HTR-8/SVneo (cell line): ENCODE results near the gene INSL6.
"Not testable (repeated sequence)": the region's sequence is repeated elsewhere in the genome, so short reads cannot be mapped to it uniquely, and the experiment has no call there.

Experiments
- DNase-seq: peaks from one replicate; pipeline ENCODE4 v3.0.0; 2011; ENCODE audit warnings: low spot score, mixed read lengths; ENCODE audit not compliant: insufficient read length
- FAIRE-seq: peaks from 2 replicates; lab custom pipeline; 2011; peaks lifted over from hg19 to GRCh38; lab: Jason Lieb, UNC

The INSL6 gene, protein sequence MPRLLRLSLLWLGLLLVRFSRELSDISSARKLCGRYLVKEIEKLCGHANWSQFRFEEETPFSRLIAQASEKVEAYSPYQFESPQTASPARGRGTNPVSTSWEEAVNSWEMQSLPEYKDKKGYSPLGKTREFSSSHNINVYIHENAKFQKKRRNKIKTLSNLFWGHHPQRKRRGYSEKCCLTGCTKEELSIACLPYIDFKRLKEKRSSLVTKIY

GRCh38 chr9:5185220-5185840 lies at the start of gene INSL6:
INSL6 (minus strand) TSS chr9:5185639; CDS start chr9:5185602, 37 bp downstream.
- FAIRE-seq (no peak), DNase-seq (no peak)

DNA sequence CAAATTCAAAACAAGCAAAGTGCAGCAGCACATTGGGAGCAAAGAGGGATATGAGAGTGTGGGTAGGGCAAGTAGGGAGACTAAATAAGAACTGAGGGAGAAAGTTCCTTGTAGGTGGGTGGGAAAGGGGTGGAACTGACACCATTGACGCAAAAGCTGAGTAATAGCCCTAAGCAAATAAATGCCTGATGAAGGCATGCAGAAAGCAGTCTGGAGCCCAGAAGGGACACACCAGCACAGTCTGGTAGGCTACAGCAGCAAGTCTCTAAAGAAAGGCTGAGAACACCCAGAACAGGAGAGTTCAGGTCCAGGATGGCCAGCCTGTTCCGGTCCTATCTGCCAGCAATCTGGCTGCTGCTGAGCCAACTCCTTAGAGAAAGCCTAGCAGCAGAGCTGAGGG lies 45.8 kb upstream of the INSL6 start, which contains the start of gene INSL4:
Gene INSL4, plus strand, starts transcription at position 208 of the 400 bp plus-strand sequence. Its CDS starts 105 bp downstream, at position 313.
- FAIRE-seq (no peak), DNase-seq (no peak)

GRCh38 chr9:5230554-5230953 lies 45.1 kb upstream of the INSL6 start:
- FAIRE-seq (no peak), DNase-seq (no peak)

DNA sequence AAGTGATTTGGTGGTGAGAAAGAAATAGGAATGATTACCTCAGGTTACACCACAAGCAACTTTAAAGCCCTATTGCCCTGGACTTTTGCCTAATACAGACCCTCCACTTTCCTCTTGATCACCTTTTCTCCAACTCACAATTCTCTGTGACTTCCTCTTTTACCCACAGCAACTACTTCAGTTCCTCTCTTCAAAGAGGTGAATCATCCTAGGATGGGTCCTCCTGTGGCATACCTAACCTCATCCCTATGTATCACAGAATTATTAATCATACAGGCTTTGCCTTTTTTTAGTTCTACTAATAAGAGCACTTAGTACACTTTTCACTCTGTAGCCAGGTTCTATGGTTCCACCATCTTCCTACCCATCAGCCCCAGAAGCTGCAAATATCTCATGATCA lies 19.6 kb upstream of the INSL6 start:
- DNase-seq (no peak), FAIRE-seq (no peak)

GRCh38 chr9:5195463-5195862 lies 10.0 kb upstream of the INSL6 start:
- no peak for FAIRE-seq
- DNase-seq, result no peak

- DNase-seq, result no peak
- no peak for FAIRE-seq
Observed at GRCh38 chr9:5193345-5193744, 7.9 kb upstream of the INSL6 start.

DNA sequence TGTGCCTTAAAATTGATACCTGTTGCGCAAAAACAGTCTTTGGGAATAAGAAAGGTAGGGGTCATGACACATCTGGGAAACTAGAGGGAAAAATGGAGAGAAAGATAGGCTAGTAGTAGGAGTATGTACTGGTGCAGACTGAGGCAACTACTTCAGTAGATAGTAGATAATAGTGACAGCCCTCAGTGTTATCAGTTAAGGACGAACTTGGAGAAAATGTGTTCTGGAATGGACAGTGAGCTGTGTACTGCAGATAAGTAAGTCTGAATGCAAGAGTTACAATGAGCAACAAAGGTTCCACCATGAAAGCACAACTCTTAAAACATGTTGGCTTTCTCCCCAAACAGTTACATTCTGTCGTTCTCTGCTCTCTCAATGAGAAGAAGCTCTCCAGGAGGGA lies 6.5 kb upstream of the INSL6 start:
- DNase-seq, result no peak
- FAIRE-seq, result no peak

DNA sequence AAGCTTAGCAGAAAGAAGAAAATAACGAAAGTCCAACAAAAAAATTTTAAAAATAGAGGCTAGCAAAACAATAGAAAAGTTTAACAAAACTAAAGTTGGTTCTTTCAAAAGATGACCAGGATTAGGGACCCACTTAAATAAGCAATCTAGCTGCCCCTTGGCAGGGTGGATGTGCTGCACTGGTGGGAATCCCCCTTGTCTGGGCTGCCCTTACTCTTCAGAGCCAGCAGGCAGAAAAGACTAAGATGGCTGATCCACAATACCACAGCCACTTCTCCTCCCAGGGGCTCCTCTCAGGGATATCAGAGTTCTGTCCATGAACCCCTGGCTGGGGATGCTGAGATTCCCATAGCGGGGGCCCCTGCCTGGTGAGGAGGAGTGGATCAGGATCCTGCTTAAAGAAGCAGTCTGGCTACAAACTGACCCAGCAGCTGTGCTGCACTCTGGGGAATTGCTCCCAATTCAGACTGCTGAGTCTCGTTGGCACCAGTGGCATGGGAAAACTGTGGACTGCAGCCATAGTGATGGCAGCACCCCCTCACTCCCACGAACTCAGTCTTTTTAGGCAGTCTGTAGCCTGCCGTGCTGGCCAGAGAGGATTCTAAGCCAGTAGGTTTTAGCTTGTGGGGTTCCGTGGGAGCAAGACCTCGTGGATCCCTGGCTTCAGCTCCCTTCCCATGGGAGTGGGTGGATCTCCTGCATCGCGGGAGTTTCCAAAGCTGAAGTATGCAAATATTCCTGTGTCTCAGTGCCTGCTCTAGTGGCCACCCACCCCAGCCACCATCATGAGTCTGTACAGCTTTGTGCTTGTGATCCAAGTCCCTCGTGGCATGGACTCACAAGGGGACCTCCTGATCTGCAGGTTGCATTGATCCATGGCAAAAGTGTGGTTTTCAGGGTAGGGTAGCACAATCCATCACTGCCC lies 2.9 kb upstream of the INSL6 start:
- no peak for DNase-seq
- FAIRE-seq, result no peak

GRCh38 chr9:5186416-5187169 lies 1.2 kb upstream of the INSL6 start:
- DNase-seq, result peak; percentile 71
- peak; percentile 46 for FAIRE-seq

- FAIRE-seq (no peak), DNase-seq (no peak)
Observed at GRCh38 chr9:5184776-5185175, 663 bp downstream of the INSL6 start.

DNA sequence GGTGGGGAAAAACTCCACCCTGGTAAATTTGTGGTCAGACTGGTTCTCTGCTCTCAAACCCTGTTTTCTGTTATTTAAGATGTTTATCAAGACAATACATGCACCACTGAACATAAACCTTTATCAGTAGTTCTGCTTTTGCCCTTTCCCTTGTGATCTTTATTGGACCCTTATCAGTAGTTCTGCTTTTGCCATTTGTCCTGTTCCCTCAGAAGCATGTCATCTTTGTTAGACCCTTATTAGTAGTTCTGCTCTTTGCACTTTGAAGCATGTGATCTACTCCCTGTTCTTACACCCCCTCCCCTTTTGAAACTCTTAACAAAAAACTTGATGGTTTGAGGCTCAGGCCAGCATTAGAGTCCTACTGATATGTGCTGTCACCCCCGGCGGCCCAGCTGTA lies 4.8 kb downstream of the INSL6 start:
- FAIRE-seq, DNase-seq: not testable (repeated sequence)

GRCh38 chr9:5178126-5178805 lies 7.2 kb downstream of the INSL6 start:
- FAIRE-seq (no peak), DNase-seq (no peak)

- DNase-seq (no peak), FAIRE-seq (no peak)
Observed at GRCh38 chr9:5146241-5146640, 39.2 kb downstream of the INSL6 start.

GRCh38 chr9:5144217-5144616 lies 41.2 kb downstream of the INSL6 start:
- FAIRE-seq (no peak), DNase-seq (no peak)

DNA sequence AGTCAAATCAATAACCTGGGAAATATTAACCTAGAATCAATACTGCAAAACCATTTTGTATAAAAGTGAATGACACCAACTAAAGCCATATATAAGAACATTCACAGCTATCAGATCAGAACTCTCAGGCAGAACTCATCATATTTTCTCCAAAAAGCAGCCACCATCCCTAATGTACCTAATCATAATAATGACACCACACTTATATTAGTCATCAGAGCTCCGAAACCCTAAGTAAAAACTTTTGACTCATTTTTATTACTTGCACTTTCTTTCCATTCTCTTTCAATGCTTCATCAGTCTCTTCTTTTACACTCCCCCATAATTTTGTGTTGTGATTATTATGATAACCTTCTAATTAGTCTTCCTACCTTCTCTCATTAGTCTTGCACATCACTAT lies 45.3 kb downstream of the INSL6 start:
- no peak for DNase-seq
- no peak for FAIRE-seq

GRCh38 chr9:5122516-5122915 lies 62.9 kb downstream of the INSL6 start:
- no peak for FAIRE-seq
- no peak for DNase-seq

- FAIRE-seq, result no peak
Observed at GRCh38 chr9:5122116-5122515, 63.3 kb downstream of the INSL6 start.

DNA sequence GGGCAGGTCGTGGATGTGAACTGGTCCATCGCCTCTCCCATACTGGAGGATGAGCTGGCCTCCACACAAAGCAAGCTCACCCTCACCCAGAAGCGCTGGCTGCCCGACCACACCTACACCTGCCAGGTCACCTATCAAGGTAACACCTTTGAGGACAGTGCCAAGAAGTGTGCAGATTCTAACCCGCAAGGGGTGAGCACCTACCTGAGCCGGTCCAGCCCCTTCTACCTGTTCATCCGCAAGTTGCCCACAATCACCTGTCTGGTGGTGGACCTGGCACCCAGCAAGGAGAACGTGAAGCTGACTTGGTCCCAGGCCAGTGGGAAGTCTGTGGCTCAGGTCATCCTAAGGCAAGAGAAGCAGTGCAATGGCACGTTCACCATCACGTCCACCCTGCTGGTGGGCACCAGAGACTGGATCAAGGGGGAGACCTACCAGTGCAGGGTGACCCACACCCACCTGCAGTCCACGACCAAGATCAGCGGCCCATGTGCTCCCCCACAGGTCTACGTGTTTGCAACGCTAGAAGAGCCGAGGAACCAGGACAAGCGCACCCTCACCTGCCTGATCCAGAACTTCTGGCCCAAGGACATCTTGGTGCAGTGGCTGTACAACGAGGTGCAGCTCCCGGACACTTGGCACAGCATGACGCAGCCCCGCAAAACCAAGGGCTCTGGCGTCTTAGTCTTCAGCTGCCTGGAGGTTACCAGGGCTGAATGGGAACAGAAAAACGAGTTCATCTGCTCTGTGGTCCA lies 71.3 kb downstream of the INSL6 start:
- FAIRE-seq, result no peak
- DNase-seq, result no peak

More at GRCh38 chr9:5122116-5122515, 63.3 kb downstream of the INSL6 start:
- DNase-seq, result no peak
